ENCODE data around the gene UNK.
A peak's percentile ranks its signal among the peaks of the same experiment; 100 is the strongest.

The UNK gene

DNA sequence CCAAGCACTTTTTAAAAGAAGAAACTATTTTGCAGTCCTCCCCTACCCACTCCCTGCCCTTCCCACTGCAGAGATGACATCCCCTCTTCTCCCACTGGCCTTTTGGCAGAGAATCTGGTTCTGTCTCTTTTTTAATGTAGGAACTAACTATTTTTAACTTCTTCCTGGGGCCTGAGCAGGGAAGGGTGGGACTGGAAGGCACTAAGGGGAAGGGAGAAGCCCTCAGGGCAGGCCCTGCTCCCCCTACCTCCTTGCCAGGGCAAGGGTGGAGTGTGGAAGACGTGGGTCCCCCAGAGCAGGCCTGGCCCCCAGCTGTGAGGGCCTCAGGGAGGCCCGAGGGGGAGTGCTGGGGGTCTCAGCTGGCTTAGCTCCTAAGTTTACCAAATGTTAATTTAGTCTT is 40.1 kb downstream of the UNK start:
- no peak for TF ChIP-seq TAF1 (IDR thresholded peaks at IDR 0.05; ENCODE audit: borderline replicate concordance, insufficient read depth, low read length)
- TF ChIP-seq SIN3A (IDR thresholded peaks at IDR 0.05; ENCODE audit: borderline replicate concordance, insufficient read depth, low read length), result no peak
- TF ChIP-seq POLR2AphosphoS5 (IDR thresholded peaks at IDR 0.05; ENCODE audit: low read depth, low read length), result no peak

- no peak for TF ChIP-seq SIN3A (IDR thresholded peaks at IDR 0.05; ENCODE audit: borderline replicate concordance, insufficient read depth, low read length)
- no peak for TF ChIP-seq REST (IDR thresholded peaks at IDR 0.05; ENCODE audit: insufficient read depth in 1 of 2, low read depth in 2 of 2, low read length in 2 of 2)
- no peak for TF ChIP-seq TAF1 (IDR thresholded peaks at IDR 0.05; ENCODE audit: borderline replicate concordance, insufficient read depth, low read length)
- TF ChIP-seq POLR2AphosphoS5 (IDR thresholded peaks at IDR 0.05; ENCODE audit: low read depth, low read length), result no peak
- TF ChIP-seq FOXP2 (optimal IDR thresholded peaks at IDR 0.05; ENCODE audit: borderline replicate concordance, extremely low read depth, extremely low read length, insufficient read depth), result no peak
Observed at GRCh38 chr17:75825149-75825552, 40.5 kb downstream of the UNK start.

- 0 out of 2 replicates have a peak, but pooled peaks have one; percentile 19 for TF ChIP-seq POLR2AphosphoS5 (IDR thresholded peaks at IDR 0.05; ENCODE audit: low read depth, low read length)
- no peak for TF ChIP-seq FOXP2 (optimal IDR thresholded peaks at IDR 0.05; ENCODE audit: borderline replicate concordance, extremely low read depth, extremely low read length, insufficient read depth)
Observed at GRCh38 chr17:75825748-75826370, 41.3 kb downstream of the UNK start.

DNA sequence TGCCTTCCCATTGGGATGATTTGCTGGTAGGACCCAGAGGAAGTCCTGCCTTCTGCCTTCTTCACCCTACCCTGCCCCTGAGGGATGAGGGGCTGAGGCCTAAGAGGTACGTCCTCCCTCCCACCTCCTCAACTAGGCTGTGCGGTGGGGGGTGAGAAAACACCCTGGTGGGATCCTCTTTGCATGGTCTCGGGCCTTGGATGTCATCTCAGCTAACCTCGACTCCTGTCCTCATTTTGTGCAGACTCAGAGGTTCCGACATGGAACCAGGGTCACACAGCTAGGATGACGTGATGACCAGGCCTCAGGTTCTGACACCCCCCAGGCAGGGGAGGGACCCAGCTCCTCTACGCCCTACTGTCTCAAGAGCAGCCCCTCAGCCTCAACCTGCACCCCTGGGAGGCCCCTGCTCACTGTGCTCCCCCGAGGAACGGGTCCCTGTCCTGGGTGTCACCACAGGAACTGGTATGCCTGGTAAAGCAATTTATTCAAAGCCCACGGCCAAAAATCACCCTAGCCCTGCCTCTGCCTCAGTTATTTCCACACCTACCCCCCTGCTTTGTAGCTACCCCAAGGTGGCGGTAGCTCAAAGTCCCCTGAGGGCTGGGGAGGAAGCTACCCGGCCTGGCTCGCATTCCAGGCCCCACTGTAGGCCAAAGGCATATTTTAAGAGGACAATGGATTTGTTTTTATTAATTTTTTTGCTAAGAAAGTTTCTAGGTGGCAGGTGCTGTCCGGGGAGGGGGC is 42.1 kb downstream of the UNK start:
- TF ChIP-seq TAF1 (IDR thresholded peaks at IDR 0.05; ENCODE audit: borderline replicate concordance, insufficient read depth, low read length), result no peak
- TF ChIP-seq REST (IDR thresholded peaks at IDR 0.05; ENCODE audit: insufficient read depth in 1 of 2, low read depth in 2 of 2, low read length in 2 of 2), result no peak
- no peak for TF ChIP-seq POLR2AphosphoS5 (IDR thresholded peaks at IDR 0.05; ENCODE audit: low read depth, low read length)
- no peak for TF ChIP-seq FOXP2 (optimal IDR thresholded peaks at IDR 0.05; ENCODE audit: borderline replicate concordance, extremely low read depth, extremely low read length, insufficient read depth)
- no peak for TF ChIP-seq SIN3A (IDR thresholded peaks at IDR 0.05; ENCODE audit: borderline replicate concordance, insufficient read depth, low read length)

DNA sequence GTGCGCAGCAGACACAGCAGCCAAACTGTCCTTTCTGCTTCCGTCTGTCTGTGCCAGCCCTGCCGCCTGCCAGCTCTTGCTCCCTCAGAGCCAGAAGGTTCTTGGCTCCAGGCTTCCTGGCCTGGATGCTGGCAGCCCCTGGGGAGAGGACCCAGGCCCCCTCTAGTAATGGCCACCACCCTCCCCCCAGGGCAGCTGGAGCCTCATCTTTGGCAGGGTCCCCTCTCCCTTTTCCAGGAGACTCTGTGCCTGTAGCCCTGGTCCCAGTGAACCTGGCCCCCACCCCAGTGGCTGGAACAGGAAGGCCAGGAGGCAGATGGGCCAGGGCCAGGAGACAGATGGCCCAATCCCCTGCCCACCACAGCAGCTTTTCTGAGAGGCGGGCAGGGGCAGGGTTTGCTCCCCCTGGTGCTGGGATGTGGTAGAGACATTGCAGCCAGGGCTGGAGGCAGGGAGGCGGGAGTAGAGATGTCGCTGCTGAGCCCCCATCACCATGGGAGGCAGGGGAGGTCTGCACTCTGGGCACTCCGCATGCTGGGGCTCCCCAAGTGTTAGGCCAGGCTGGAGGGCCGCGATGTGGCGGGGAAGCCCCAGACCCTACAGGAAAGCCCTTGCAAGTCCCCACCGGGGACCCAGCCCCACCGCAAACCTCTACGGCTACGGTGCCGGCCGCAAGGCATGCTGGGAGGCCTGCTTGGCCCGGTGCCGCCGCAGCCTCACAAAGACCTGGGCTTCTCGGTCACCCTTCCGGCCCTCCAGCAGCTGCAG is 42.9 kb downstream of the UNK start:
- no peak for TF ChIP-seq FOXP2 (optimal IDR thresholded peaks at IDR 0.05; ENCODE audit: borderline replicate concordance, extremely low read depth, extremely low read length, insufficient read depth)
- no peak for TF ChIP-seq REST (IDR thresholded peaks at IDR 0.05; ENCODE audit: insufficient read depth in 1 of 2, low read depth in 2 of 2, low read length in 2 of 2)
- TF ChIP-seq POLR2AphosphoS5 (IDR thresholded peaks at IDR 0.05; ENCODE audit: low read depth, low read length), result peak; percentile 18
- no peak for TF ChIP-seq TAF1 (IDR thresholded peaks at IDR 0.05; ENCODE audit: borderline replicate concordance, insufficient read depth, low read length)

GRCh38 chr17:75828076-75828400 is 43.4 kb downstream of the UNK start:
- no peak for TF ChIP-seq POLR2AphosphoS5 (IDR thresholded peaks at IDR 0.05; ENCODE audit: low read depth, low read length)
- peak; percentile 8 for TF ChIP-seq FOXP2 (optimal IDR thresholded peaks at IDR 0.05; ENCODE audit: borderline replicate concordance, extremely low read depth, extremely low read length, insufficient read depth)
- TF ChIP-seq TAF1 (IDR thresholded peaks at IDR 0.05; ENCODE audit: borderline replicate concordance, insufficient read depth, low read length), result no peak
- no peak for TF ChIP-seq REST (IDR thresholded peaks at IDR 0.05; ENCODE audit: insufficient read depth in 1 of 2, low read depth in 2 of 2, low read length in 2 of 2)
- no peak for TF ChIP-seq SIN3A (IDR thresholded peaks at IDR 0.05; ENCODE audit: borderline replicate concordance, insufficient read depth, low read length)
